GM19099 (cell line): ENCODE results near the gene PCP4.

ENCODE experiments used
- POLR2A ChIP-seq: IDR thresholded peaks from 3 replicates; pipeline ENCODE4 v1.6.1; 2011; ENCODE audit warnings: low read depth; ENCODE audit not compliant: insufficient read length; ENCODE audit errors: extremely low read depth

PCP4 gene

DNA sequence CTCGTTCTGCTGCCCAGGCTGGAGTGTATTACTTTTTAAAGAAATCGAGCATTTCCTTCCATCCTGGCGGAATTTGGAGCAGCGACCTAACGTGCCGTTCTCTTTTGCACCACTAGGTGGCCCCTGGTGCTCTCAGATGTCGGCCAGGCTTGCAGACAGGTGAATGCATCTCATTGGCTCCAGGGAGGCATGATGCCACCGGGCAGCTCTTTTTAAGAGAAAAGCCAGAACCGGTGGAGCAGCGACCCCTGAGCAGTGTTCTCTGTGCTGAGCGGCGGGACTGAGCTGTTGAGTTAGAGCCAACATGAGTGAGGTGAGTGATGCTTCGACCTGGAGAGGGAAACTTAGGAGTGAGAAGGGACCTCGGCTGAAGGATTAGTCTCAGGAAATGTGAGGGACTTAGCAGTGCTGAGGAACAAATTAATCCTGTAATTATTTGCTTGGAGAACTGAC, at the start of gene PCP4:
Gene PCP4 (plus strand): TSS at position 241 of the 453 bp plus-strand sequence. CDS start 64 bp downstream, at position 305.
- TF ChIP-seq POLR2A = no peak

DNA sequence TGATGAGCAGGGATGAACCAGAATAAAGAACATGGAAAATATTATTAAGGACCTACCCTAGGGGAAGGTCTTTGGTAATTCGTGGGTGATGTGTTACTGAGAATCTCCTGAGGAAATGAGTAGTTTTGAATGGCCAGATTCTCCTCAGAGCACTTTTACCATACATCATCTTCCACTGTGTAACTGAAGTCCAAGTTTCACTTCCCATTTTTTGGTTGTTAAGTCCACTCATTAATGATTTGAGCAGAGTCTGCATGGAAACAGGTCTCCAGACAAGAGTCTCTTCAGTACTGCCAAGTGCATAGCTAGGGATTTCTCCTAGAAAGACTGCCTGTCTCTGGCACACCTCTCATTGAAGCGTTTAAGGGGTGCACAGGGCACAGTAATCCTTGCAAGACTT, 48.7 kb upstream of the PCP4 start:
- no peak for TF ChIP-seq POLR2A

DNA sequence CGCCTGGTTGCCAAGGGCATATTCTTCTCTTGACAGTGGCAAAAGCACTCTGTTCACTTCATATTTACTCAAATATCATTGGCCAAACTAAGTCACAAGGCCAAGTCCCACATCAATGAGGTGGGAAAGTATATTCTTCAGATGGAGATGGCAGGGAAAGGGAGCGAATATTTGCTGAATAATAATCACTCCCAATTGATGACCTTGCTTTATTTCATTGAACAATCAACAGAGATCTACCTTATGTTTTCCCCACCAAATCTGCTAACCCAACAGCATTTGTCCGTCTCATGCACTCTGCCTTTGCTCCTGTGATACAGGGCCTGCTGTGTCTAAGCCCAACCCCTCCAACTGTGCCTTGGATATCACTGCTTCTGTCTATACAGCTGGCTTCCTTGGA, 45.2 kb upstream of the PCP4 start:
- TF ChIP-seq POLR2A = no peak

DNA sequence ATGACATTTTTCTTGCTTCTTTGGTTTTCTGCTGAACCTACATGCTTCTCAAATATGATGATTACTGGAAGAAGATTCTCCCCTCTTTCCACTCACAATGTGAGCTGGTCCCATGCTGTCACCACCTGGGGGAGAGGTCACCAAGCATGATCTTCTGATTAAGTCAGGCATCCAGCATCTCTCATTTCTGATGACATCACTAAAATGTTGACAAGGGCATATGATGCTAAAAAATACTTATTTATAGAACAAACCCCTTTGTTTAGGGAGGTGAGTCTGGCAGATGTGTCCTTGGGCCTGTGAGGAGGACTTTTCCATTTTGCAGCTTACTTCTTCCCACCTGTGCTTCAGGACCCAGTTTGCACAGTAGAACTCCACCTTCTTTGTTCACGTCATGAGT, 42.0 kb upstream of the PCP4 start:
- no peak for TF ChIP-seq POLR2A

DNA sequence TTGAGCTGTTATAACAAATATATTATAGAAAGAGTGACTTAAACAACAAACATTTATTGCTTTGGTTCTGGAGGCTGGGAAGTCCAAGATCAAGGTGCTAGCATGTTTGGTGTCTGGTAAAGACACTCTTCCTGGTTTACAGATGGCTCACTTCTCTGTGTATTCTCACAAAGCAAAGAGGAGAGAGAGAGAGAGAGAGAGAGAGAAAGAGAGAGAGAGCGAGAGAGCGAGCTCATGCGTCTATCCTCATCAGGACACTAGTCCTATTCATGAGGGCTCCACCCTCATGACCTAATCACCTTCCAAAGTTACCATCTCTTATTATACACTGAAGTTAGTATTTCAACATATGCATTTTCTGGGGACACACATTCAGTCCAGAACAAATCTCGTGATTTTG, 32.7 kb upstream of the PCP4 start:
- TF ChIP-seq POLR2A = no peak

DNA sequence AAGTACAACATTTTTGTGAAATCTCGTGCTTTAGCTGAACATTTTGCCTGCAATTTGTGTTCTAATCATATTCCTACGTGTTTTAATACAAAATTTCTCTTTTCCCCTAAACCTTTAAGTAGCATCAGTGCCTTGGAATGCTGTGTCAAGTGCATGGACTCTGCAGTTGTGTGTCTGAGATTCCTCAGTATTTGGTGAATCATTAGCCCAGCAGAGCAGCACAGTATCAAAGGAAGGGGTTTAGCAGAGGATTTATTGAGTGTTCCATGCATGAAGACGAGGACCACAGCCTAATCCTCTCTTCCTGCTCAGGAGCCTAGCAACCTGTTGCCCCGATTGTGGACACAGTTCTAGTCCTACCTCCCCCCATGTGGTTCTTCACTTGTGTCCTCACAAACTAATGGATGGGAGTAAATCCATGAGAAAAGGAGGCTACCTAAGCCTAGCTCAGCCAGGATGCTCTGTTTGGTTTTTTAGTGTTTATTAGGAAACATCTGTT, 29.3 kb upstream of the PCP4 start:
- no peak for TF ChIP-seq POLR2A

DNA sequence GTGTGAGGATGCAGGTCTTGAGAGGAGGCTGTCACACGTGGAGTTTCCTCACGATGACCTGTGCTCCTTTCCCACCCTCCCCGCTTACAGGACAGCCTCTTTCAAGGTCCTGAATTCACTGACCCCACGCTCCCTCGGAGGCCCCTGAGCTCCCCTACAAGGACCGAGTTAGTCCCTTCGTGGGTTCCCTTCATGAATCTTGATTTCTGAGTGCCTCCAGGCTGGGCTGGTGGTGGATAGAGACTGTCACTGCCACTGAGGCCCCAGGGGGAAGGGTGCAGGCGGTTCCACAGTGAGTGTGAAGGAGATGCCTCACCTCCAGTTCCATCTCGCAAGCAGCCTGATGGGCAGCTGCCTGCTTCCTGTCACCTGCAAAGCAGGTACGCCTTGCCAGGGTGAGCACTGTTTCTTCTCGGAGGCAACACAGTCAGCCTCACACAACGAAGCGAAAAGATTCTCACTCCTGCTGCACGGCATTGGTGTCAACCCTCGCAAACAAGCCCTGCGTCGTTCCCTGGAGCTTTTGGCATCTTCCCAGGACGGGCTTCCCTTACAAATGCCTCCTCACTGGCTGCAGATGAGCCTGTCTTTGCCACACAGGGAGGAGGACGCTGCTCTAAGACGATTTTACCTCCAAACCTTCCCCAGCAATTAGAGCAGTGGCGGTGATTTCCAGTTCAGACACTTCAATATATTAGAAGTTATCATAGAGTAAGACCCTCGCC, 26.7 kb upstream of the PCP4 start:
- no peak for TF ChIP-seq POLR2A

DNA sequence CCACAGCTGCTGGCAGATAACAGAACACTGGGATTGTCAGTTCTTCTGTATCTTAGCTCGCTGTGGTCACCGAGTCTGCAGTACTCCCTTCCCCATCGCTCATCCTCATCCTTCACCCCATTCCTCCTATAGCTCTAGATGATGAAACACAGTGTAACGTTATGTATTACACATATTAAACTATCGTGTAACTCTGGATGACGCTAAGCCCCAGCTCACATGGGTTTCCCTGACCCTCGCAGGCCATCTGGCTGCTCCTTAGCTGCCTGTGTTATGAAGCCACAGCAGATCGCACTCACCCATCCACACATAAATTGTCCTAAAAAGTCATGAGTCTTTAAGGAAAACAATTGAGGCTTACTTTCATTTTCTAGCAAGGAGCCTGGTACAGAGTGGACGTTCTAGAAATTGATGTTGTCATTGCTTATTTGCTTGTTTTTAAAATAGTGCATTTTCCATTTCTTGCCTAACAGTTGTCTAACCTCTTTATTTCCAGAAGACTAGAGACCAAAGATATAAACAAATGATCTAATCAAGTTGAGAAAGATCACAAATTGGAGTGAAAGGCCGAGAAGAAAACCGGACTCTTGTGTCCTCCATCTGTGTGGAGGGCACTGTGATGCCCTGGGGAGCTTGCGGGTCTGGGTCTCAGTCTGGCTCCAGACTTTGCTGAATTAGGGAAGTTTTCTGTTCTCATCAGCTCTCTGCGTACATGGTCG, 24.3 kb upstream of the PCP4 start:
- no peak for TF ChIP-seq POLR2A

DNA sequence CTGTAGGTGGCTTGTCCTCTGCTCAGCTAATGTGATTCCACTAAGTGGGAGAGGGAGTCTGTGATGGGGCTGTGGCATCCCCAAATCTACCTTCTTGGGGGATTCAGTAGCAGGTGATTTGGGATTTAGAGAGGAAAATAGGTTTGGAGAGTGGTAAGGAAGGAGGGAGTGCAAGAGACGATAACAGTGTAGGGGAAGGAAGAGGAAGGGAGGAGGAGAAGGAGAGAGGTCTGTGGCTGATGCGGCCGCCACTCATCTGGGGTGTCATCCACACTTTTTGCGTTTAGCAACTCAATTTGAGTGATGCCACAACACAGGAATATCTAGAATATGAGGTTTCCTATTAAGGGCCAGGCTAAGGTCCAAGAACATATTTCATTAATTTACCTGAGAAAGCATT, 23.8 kb upstream of the PCP4 start:
- no peak for TF ChIP-seq POLR2A

DNA sequence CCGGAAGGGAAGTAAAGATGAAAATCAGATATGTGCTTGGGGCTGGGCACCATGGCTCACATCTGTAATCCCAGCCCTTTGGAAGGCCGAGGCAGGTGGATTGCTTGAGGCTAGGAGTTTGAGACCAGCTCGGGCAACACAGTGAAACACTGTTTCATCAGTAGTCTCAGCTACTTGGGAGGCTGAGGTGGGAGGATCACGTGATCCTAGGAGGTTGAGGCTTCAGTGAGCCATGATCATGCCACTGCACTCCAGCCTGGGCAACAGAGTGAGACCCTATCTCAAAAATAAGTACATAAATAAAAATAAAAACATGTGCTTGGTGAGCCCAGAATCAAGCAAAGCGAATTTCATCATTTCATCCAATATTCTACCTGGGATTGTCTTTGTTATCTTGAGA, 23.3 kb upstream of the PCP4 start:
- no peak for TF ChIP-seq POLR2A

DNA sequence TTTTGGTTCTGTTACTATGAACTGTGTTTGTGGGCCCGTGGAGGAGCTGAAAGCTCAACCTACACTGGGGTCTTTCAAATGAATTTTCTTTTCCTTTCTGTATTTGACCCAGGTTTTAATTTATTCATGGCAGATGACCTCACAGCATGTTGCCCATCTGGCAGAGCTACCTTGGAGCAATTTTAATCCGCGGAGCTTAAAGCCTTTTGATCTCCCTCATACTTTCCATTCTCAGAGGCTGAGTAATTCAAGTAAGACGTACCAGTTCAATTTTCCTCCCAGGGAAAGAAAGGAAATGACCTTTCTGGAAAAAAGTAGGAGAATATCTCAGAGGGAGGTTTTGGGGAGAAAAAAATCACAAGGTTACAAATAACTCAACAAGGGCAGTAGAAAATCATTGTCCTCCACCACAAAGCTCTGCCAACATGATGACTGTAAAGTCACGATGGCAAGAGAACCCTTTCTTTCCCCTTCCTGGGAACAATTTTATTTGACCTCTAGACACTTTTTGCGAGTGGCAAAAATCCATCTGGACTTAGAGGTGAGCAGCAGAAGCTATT, 21.6 kb upstream of the PCP4 start:
- TF ChIP-seq POLR2A = no peak

DNA sequence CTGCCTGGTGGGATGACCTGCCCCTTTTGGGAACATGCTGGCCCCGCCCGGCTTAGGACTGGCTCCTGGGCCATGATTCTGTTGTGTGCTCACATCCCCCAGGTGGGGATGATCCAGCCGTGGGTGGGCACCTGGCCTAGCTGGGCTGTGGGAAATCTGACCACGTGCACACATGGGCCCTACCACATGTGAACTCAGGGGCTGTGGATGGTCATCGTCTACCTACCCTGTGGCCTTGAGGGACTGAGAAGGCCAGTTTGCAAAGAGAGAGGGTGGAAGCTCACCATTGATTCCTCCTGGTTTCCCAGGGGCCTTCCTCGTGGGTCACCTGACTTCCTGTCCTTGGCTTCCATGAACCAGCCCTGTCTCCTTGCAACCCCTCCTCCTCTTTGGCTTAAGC, 19.4 kb upstream of the PCP4 start:
- TF ChIP-seq POLR2A = no peak

DNA sequence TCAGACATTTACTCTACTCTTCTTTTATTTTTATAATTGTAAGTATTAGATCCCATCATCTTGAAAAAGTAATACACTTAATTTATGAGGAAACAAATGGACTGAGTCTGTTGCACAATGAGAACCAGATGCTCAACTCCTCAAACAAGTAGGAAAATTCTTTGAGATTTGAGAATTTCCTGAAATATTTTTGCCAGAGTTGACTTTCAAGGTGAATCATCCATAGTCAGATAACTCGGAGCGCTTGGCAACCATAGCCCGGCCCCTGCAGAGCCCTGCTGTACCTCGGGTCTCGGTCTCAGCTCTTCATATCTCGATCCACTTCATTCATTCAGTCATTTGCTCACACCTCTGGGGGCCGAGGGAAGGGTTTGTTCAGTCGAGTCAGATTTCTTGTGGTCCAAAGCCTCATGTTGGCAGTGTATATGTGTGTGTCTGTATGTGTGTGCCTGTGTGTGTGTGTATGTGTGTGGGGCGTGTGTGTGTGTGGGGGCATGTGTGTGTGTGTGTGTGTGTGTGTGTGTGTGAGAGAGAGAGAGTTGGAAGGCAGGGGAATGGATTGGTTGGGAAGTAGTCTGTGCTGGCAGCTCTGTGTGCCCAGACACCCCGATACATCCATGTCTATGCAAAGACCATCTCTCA, 18.1 kb upstream of the PCP4 start:
- TF ChIP-seq POLR2A = no peak

DNA sequence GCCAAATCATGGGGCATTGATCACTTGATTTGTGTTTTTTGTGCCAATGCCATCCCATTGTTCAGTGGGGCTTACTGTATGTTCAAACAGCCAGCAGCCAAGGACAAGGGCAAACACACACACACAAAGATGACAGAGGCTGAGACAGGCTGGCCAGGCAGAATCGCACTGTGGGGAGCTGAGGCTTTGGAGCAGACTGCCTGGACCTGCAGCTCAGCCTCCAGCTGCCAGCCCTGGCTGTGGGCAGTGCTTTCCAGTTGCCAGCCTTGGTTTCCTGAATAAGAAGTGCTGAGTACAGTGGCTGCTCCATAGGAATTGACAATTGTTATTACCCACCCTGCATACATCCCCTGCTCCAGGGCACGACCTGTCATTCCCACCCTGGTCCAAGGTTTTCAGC, 16.9 kb upstream of the PCP4 start:
- TF ChIP-seq POLR2A = no peak

DNA sequence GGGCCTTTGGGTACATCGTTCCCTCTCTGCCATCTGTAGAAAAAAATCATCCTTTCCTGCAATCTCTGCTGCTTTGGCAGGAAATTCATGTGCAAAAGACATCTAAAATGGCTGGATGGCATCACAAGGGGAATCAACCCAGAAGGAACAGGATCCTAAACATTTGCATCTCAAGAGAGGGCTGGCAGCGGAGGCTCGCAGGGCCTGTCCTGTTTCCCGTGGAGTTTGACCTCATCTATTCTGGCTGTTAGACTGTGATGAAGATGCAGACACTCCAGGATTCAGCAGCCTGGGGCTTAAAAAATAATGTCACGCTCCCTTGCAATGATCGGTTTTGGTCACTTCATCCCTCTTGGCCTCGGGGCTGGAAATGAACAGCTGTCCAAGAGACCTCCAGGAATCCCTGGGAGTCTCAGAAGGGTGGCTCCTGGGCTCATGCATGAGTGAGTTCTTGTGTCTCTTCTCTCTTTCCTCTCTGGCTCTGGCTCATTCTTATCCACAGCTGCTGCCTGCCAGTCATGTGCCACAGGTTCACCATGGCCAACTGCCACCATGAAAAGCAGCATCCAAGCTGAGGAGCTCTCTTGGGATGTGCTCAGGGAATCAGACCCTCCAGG, 16.1 kb upstream of the PCP4 start:
- TF ChIP-seq POLR2A = no peak

DNA sequence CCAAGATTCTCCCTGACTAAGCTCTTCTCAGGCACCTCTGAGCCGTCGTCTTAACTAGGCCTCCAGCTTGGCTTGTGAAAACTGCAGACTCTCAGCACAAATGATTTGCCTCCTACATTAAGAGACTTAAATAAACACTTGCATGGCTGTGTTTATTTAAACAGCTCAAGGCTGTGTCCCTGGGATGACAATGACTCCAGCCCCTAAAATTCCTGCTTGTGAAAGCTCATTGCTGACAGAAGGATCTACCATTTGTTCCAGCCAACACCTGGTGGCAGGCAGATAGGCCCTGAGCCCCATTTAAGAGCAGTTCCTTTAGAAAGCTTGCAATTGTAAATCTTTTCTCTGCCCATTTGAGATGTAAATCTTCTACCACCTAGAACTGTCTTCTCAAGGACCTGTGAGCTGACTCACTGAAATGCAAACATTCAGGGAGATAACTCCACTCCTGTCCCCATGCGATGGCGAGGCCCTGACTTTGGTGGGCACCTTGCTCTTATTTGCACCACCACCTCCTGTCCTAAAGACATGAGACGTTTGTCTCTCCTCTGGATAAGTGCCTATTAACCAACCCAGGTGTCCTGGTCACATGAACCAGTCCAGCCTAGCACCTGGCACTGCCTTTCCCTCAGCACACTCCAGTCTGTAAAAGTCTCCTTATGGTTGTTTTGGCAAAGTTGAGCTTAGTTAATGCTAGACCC, 15.1 kb upstream of the PCP4 start:
- TF ChIP-seq POLR2A = no peak
